Caco-2 (cell line): ENCODE results near the gene RYK. TPM values are rescaled to one million over a fixed set of nuclear protein-coding genes. Genes with fewer than 3 reads are reported as not detected.

Experiments
- BruUV-seq: library from RNA; stranded (reverse); fragments of 400-500 nt; replicated peaks from 2 replicates; lab custom pipeline; 2021; lab: Mats Ljungman, UMichigan
- CTCF ChIA-PET: fragments of 300-600 bp; sonication (Branson Sonifier 250); formaldehyde crosslinking; loops from one replicate; lab custom pipeline; 2022; ENCODE audit warnings: antibody characterized with exemption; lab: Charles Lee
- POLR2A ChIA-PET: fragments of 300-600 bp; sonication (Branson Sonifier 250); formaldehyde crosslinking; loops from one replicate; lab custom pipeline; 2022; ENCODE audit warnings: antibody characterized with exemption; lab: Charles Lee
- DNase-seq, 2 experiments: peaks; one replicate each; pipeline versions ENCODE4 v3.0.0 to v3.0.0-alpha.2; 2020 to 2022
- H3K27me3 ChIP-seq: replicated peaks from 2 replicates; pipeline ENCODE4 v1.6.0; 2011; ENCODE audit warnings: low read length; ENCODE audit not compliant: control insufficient read depth, insufficient read depth
- H3K36me3 ChIP-seq: 2 replicates; pipeline ENCODE4 v1.5.1; 2011; ENCODE audit warnings: low read length; ENCODE audit not compliant: control insufficient read depth, insufficient read depth
- H3K4me1 ChIP-seq: fragments of 250-450 bp; sonication (Bioruptor Pico); 2 replicates; pipeline ENCODE4 v1.5.1; 2020; ENCODE audit warnings: mild to moderate bottlenecking
- H3K4me3 ChIP-seq: 2 replicates; pipeline ENCODE4 v1.5.1; 2011; ENCODE audit warnings: low read depth, mild to moderate bottlenecking, control low read depth, low read length
- H3K9me3 ChIP-seq: fragments of 250-450 bp; sonication (Bioruptor Pico); 2 replicates; pipeline ENCODE4 v1.5.1; 2020; ENCODE audit warnings: mild to moderate bottlenecking, moderate library complexity
- H3K27ac Mint-ChIP-seq: one replicate; pipeline ENCODE4 v1.8.0; 2022; ENCODE audit warnings: mixed read lengths; ENCODE audit not compliant: unreplicated experiment
- H3K27me3 Mint-ChIP-seq: one replicate; pipeline ENCODE4 v1.8.0; 2022; ENCODE audit warnings: mixed read lengths; ENCODE audit not compliant: insufficient read depth, unreplicated experiment
- H3K36me3 Mint-ChIP-seq: one replicate; pipeline ENCODE4 v1.8.0; 2022; ENCODE audit warnings: mild to moderate bottlenecking, mixed read lengths; ENCODE audit not compliant: insufficient read depth, unreplicated experiment
- H3K4me1 Mint-ChIP-seq: one replicate; pipeline ENCODE4 v1.8.0; 2022; ENCODE audit warnings: low read depth, mixed read lengths; ENCODE audit not compliant: unreplicated experiment
- H3K4me3 Mint-ChIP-seq: one replicate; pipeline ENCODE4 v1.8.0; 2022; ENCODE audit warnings: mild to moderate bottlenecking, moderate library complexity, mixed read lengths; ENCODE audit not compliant: unreplicated experiment
- H3K9me3 Mint-ChIP-seq: one replicate; pipeline ENCODE4 v1.8.0; 2022; ENCODE audit warnings: mixed read lengths; ENCODE audit not compliant: unreplicated experiment
- CTCF ChIP-seq, 2 experiments: fragments of 200-600 bp in 1 of 2; IDR thresholded peaks; 1 replicate in 1 of 2; 2 replicates in 1 of 2; pipeline versions ENCODE4 v1.5.1 to v1.8.0; 2011 to 2022; ENCODE audit warnings: antibody characterized with exemption in 1 of 2, control low read depth in 1 of 2, inconsistent platforms in 1 of 2, low read depth in 1 of 2, low read length in 1 of 2, mild to moderate bottlenecking in 1 of 2, moderate library complexity in 1 of 2; ENCODE audit not compliant: insufficient read depth in 1 of 2, severe bottlenecking in 1 of 2, unreplicated experiment in 1 of 2
- intact Hi-C: fragments of 100-400 bp; cut with micrococcal nuclease; formaldehyde crosslinking; loops from one replicate; pipeline ENCODE4 v1.10.0; 2022; ENCODE audit not compliant: unreplicated experiment
- total RNA-seq: library from RNA; stranded (reverse); gene quantifications from 2 replicates; pipeline ENCODE4 v1.2.3, GENCODE V29; 2022

The RYK gene
- total RNA-seq, 1 experiment from 2014 or later = 102 TPM

- POLR2A ChIA-PET = no interaction called here
Observed at GRCh38 chr3:134298249-134298648, 47.6 kb upstream of the RYK start.

GRCh38 chr3:134296616-134297015 is 46.0 kb upstream of the RYK start:
- Mint-ChIP-seq H3K4me3 (no peak overlapping the region), H3K9me3 (no peaks in the 10 kb centered on the region), H3K4me1 (peaks cover 6% of the 10 kb centered on the region), H3K27ac (no peak overlapping the region), H3K27me3 (no peaks in the 10 kb centered on the region), H3K36me3 (no peaks in the 10 kb centered on the region)
- no peak for DNase-seq
- Histone ChIP-seq H3K4me3 (no peak overlapping the region), H3K4me1 (no peaks in the 10 kb centered on the region), H3K27me3 (no peaks in the 10 kb centered on the region), H3K36me3 (no peaks in the 10 kb centered on the region), H3K9me3 (no peaks in the 10 kb centered on the region)
- intact Hi-C loops = loop anchor here (5.0 kb wide), 1 partner anchor 54 kb away; no protein-coding TSS in a partner anchor
- TF ChIP-seq CTCF (IDR thresholded peaks at IDR 0.05; ENCODE audit: insufficient read depth in 1 of 2, low read depth in 1 of 2, low read length in 1 of 2, severe bottlenecking in 1 of 2, unreplicated experiment in 1 of 2) = no peak
- ChIA-PET CTCF (no interaction called here), POLR2A (no interaction called here)
- BruUV-seq = no TSS peak

More at GRCh38 chr3:134298249-134298648, 47.6 kb upstream of the RYK start:
- Mint-ChIP-seq H3K27me3 (no peaks in the 10 kb centered on the region), H3K9me3 (no peaks in the 10 kb centered on the region), H3K4me1 (peaks cover 6% of the 10 kb centered on the region), H3K36me3 (no peaks in the 10 kb centered on the region), H3K4me3 (no peak overlapping the region), H3K27ac (no peak overlapping the region)
- Histone ChIP-seq H3K9me3 (no peaks in the 10 kb centered on the region), H3K36me3 (no peaks in the 10 kb centered on the region), H3K4me1 (no peaks in the 10 kb centered on the region), H3K27me3 (no peaks in the 10 kb centered on the region), H3K4me3 (no peak overlapping the region)
- intact Hi-C loops = loop anchor here (2.0 to 5.0 kb wide), 2 partner anchors 47 to 56 kb away; partner anchors contain the start of gene RYK
- TF ChIP-seq CTCF (IDR thresholded peaks at IDR 0.05; ENCODE audit: insufficient read depth in 1 of 2, low read depth in 1 of 2, low read length in 1 of 2, severe bottlenecking in 1 of 2, unreplicated experiment in 1 of 2) = no peak
- no peak for DNase-seq
- no TSS peak for BruUV-seq
- CTCF ChIA-PET = interaction anchor here (0.6 kb wide), 2 partner anchors 85 to 87 kb away, joined by 3 read pairs; no protein-coding TSS in a partner anchor

GRCh38 chr3:134295930-134296329 is 45.3 kb upstream of the RYK start:
- Mint-ChIP-seq H3K27ac (no peak overlapping the region), H3K9me3 (no peaks in the 10 kb centered on the region), H3K27me3 (no peaks in the 10 kb centered on the region), H3K4me3 (no peak overlapping the region), H3K36me3 (no peaks in the 10 kb centered on the region), H3K4me1 (peaks cover 6% of the 10 kb centered on the region)
- H3K9me3 ChIP-seq = no peaks in the 10 kb centered on the region
- POLR2A ChIA-PET = no interaction called here
- intact Hi-C loops = loop anchor here (5.0 kb wide), 1 partner anchor 54 kb away; no protein-coding TSS in a partner anchor
- no peak for TF ChIP-seq CTCF (IDR thresholded peaks at IDR 0.05; ENCODE audit: insufficient read depth in 1 of 2, low read depth in 1 of 2, low read length in 1 of 2, severe bottlenecking in 1 of 2, unreplicated experiment in 1 of 2)
- H3K4me1 ChIP-seq = no peaks in the 10 kb centered on the region
- CTCF ChIA-PET = no interaction called here
- H3K4me3 ChIP-seq = no peak overlapping the region
- H3K36me3 ChIP-seq = no peaks in the 10 kb centered on the region
- H3K27me3 ChIP-seq = no peaks in the 10 kb centered on the region
- no peak for DNase-seq
- BruUV-seq = no TSS peak
